ENCODE results near the gene NT5C2.

DNA sequence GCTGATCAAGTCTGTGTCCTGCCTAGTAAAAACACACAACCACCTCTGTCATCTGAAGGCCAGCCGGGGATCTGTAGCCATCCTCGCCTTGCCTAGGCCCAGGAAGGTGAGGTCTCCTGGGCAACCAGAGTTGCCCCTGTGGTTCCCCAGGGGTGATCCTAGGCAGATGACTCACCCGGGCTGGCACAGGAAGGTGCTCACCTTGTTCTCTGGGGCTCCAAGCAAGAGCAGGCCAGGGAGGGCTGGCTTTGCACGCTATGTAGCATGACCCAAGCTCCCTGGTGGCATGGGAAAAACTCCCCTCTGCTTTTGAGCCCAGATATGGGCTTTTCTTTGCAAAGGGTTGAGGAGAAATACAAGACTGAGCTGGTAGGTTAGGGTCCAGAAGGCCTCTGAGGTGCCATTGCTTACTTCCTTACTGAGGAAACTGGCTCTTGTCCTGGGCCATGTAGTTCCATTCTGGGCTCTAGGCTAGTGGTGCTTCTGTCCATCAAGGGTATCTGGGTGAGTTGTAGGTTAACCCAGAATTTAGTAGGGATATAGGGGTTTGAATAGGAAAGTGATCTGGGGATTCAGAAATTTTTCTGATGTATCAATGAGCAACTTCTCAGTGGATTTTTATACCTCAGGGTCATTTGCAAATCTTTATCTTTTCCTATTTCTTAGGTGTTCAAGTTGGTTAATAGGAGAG is 112.0 kb downstream of the NT5C2 start:
- TF ChIP-seq POLR2A (IDR thresholded peaks at IDR 0.05; ENCODE audit: low read depth, low read length) (no peak), RCOR1 (IDR thresholded peaks at IDR 0.05; ENCODE audit: insufficient replicate concordance, low read length) (no peak), CEBPB (IDR thresholded peaks at IDR 0.05; ENCODE audit: low read depth, low read length) (no peak), RFX5 (IDR thresholded peaks at IDR 0.05; ENCODE audit: low read depth, low read length) (no peak), BHLHE40 (IDR thresholded peaks at IDR 0.05; ENCODE audit: low read depth, low read length) (no peak), CHD1 (IDR thresholded peaks at IDR 0.05; ENCODE audit: low read depth, low read length) (no peak), MAZ (IDR thresholded peaks at IDR 0.05; ENCODE audit: borderline replicate concordance, low read depth, low read length) (no peak), FOS (IDR thresholded peaks at IDR 0.05; ENCODE audit: low read depth, low read length) (no peak), RAD21 (IDR thresholded peaks at IDR 0.05; ENCODE audit: low read length) (no peak)
- TF ChIP-seq, protein P1, sequence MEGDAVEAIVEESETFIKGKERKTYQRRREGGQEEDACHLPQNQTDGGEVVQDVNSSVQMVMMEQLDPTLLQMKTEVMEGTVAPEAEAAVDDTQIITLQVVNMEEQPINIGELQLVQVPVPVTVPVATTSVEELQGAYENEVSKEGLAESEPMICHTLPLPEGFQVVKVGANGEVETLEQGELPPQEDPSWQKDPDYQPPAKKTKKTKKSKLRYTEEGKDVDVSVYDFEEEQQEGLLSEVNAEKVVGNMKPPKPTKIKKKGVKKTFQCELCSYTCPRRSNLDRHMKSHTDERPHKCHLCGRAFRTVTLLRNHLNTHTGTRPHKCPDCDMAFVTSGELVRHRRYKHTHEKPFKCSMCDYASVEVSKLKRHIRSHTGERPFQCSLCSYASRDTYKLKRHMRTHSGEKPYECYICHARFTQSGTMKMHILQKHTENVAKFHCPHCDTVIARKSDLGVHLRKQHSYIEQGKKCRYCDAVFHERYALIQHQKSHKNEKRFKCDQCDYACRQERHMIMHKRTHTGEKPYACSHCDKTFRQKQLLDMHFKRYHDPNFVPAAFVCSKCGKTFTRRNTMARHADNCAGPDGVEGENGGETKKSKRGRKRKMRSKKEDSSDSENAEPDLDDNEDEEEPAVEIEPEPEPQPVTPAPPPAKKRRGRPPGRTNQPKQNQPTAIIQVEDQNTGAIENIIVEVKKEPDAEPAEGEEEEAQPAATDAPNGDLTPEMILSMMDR (conservative IDR thresholded peaks at IDR 0.05; ENCODE audit: low read depth, low read length): no peak
- TF ChIP-seq, protein P2, sequence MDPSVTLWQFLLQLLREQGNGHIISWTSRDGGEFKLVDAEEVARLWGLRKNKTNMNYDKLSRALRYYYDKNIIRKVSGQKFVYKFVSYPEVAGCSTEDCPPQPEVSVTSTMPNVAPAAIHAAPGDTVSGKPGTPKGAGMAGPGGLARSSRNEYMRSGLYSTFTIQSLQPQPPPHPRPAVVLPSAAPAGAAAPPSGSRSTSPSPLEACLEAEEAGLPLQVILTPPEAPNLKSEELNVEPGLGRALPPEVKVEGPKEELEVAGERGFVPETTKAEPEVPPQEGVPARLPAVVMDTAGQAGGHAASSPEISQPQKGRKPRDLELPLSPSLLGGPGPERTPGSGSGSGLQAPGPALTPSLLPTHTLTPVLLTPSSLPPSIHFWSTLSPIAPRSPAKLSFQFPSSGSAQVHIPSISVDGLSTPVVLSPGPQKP (IDR thresholded peaks at IDR 0.05; ENCODE audit: borderline replicate concordance, low read depth, low read length): no peak

All from IMR-90 (cell line).